Measurements from ENCODE around the gene SQSTM1. TPM values are rescaled to one million over a fixed set of nuclear protein-coding genes. Genes with fewer than 3 reads are reported as not detected.

SQSTM1 gene
- total and polyA plus RNA-seq, 9 of the 15 experiments (the other 6 are each of a cell fraction or from before 2014, with no cell fraction given) = 5.6 to 148 (median 64.0) TPM

GRCh38 chr5:179829732-179830435 is 9.2 kb downstream of the SQSTM1 start:
- Histone ChIP-seq H3K27me3 (ENCODE audit: control insufficient read depth in 2 of 2, insufficient read depth in 2 of 2, low read length in 2 of 2) (no peaks in the 10 kb centered on the region), H3K27ac (ENCODE audit: extremely low read depth, low read depth, low read length) (no peak overlapping the region), H3K79me2 (ENCODE audit: control insufficient read depth, insufficient read depth, low read length) (peaks cover under 1% of the 10 kb centered on the region; the same call in 2 of the 3 replicates), H4K20me1 (replicated peaks; ENCODE audit: control insufficient read depth, insufficient read depth, low read length) (no peaks in the 10 kb centered on the region; the same call in 1 of the 2 replicates), H2AFZ (ENCODE audit: low read depth, low read length) (no peak overlapping the region), H3K9ac (ENCODE audit: insufficient read depth in 1 of 2, low read depth in 2 of 2, low read length in 2 of 2) (no peak overlapping the region), H3K4me1 (replicated peaks in 1 of 2; ENCODE audit: control insufficient read depth in 2 of 2, insufficient read depth in 2 of 2, low read length in 2 of 2) (peaks cover 0 to 6% of the 10 kb centered on the region in 2 experiments; a peak in 1 of 5 replicates), H3K36me3 (ENCODE audit: control insufficient read depth, insufficient read depth, low read length) (peaks cover 88% of the 10 kb centered on the region), H3K9me1 (ENCODE audit: control insufficient read depth, insufficient read depth, low read length) (peaks cover 6% of the 10 kb centered on the region), H3K4me2 (ENCODE audit: insufficient read depth, low read length) (no peak overlapping the region), H3K9me3 (replicated peaks; ENCODE audit: control insufficient read depth, insufficient read depth, low read depth, low read length) (no peaks in the 10 kb centered on the region), H3K4me3 (no peak overlapping the region)
- DNase-seq (ENCODE audit: extremely low read depth in 1 of 4, low spot score in 3 of 4) = no peak
- intact Hi-C loops (cut with micrococcal nuclease) = no loop called here
- CTCF ChIA-PET (ENCODE audit: low intra/inter-chr PET ratio) = no interaction called here
- in situ Hi-C loops (cut with MboI) = no loop called here
- no TSS peak for BruUV-seq (replicated peaks)
- POLR2A ChIA-PET = interaction anchor here (0.5 to 3.9 kb wide), 6 partner anchors 10 to 97 kb away, joined by 3 to 15 read pairs (median 3); partner anchors contain the start of genes MAML1 and SQSTM1
- no peak for ATAC-seq
- 88% methylated on average over 7 of the region's 7 CpGs for WGBS (ENCODE audit: insufficient coverage, low coverage, missing lambda C conversion rate)
- no peak for FAIRE-seq
- TF ChIP-seq POLR2AphosphoS5 (IDR thresholded peaks at IDR 0.05; ENCODE audit: control insufficient read depth, insufficient read depth, low read depth, low read length) = 0 out of 2 replicates have a peak, but pooled peaks have one; percentile 16
- TF ChIP-seq PTRF (tag; IDR thresholded peaks at IDR 0.05) = no peak
- no peak for TF ChIP-seq MLX (CRISPR knock-in tag; conservative IDR thresholded peaks at IDR 0.05)
- TF ChIP-seq SMARCB1 (IDR thresholded peaks at IDR 0.05; ENCODE audit: insufficient read length, low read depth) = no peak
- TF ChIP-seq POLR2B (IDR thresholded peaks at IDR 0.05; ENCODE audit: low read depth, partially characterized antibody) = no peak
- TF ChIP-seq ZNF639 (CRISPR knock-in tag; conservative IDR thresholded peaks at IDR 0.05 in 1 of 2, IDR thresholded peaks at IDR 0.05 in 1 of 2) = no peak
- no peak for TF ChIP-seq TSC22D4 (tag; IDR thresholded peaks at IDR 0.05)
- TF ChIP-seq FOXA3 (CRISPR knock-in tag; conservative IDR thresholded peaks at IDR 0.05 in 1 of 2, IDR thresholded peaks at IDR 0.05 in 1 of 2) = no peak

All from K562 (cell line).